Activated CD4-positive, alpha-beta T cell treated with anti-CD3 and anti-CD28 coated beads, Interleukin-2, amount 10 ng/mL, durations not matched to agents 7 days and 5 days (primary cell): ENCODE results near the gene PEX14. TPM values are rescaled to one million over a fixed set of nuclear protein-coding genes. Genes with fewer than 3 reads are reported as not detected.

Experiments
- CTCF ChIA-PET: fragments of 350-600 bp; sonication (Branson Sonifier 250); formaldehyde crosslinking; loops from one replicate; lab custom pipeline; 2021; ENCODE audit warnings: antibody characterized with exemption; lab: Charles Lee
- POLR2A ChIA-PET: fragments of 350-600 bp; sonication (Branson Sonifier 250); formaldehyde crosslinking; loops from one replicate; lab custom pipeline; 2021; ENCODE audit warnings: antibody characterized with exemption; lab: Charles Lee
- DNase-seq: peaks from one replicate; pipeline ENCODE4 v3.0.0-alpha.2; 2020
- H3K27ac Mint-ChIP-seq: one replicate; pipeline ENCODE4 v1.8.0; 2021; ENCODE audit warnings: mild to moderate bottlenecking, moderate library complexity, mixed read lengths
- H3K27me3 Mint-ChIP-seq: one replicate; pipeline ENCODE4 v1.8.0; 2021; ENCODE audit warnings: mixed read lengths
- H3K36me3 Mint-ChIP-seq: one replicate; pipeline ENCODE4 v1.8.0; 2021; ENCODE audit warnings: low read depth, mixed read lengths
- H3K4me1 Mint-ChIP-seq: one replicate; pipeline ENCODE4 v1.8.0; 2021; ENCODE audit warnings: mixed read lengths
- H3K4me3 Mint-ChIP-seq: one replicate; pipeline ENCODE4 v1.8.0; 2021; ENCODE audit warnings: mild to moderate bottlenecking, moderate library complexity, mixed read lengths
- H3K9me3 Mint-ChIP-seq: one replicate; pipeline ENCODE4 v1.8.0; 2021; ENCODE audit warnings: mixed read lengths
- total RNA-seq, 2 experiments: library from RNA; stranded (reverse); gene quantifications; one replicate each; pipeline ENCODE4 v1.2.3, GENCODE V29; 2021

Gene PEX14
- total RNA-seq, 2 experiments from 2014 or later, result 23.4 to 24.4 TPM

DNA sequence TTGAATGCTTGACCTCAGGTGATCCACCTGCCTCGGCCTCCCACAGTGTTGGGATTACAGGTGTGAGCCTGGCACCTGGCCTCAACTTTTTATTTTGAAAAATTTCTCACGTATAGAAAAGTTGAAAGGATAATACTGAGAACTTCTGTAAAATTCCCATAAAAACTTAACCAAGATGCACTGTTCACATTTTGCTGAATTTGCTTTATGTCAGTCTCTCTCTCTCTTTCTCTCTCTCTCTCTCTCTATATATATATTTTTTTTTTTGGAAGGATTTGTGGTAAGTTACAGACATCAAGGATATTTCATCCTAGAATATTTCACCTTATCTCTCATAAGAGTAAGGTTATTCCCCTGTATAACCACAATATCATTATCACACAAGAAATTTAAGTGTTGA lies 5.9 kb downstream of the PEX14 start:
- Mint-ChIP-seq H3K27ac (no peak overlapping the region), H3K4me1 (peaks cover 23% of the 10 kb centered on the region), H3K36me3 (peaks cover 3% of the 10 kb centered on the region), H3K4me3 (no peak overlapping the region), H3K27me3 (no peaks in the 10 kb centered on the region), H3K9me3 (no peaks in the 10 kb centered on the region)
- no peak for DNase-seq
- POLR2A ChIA-PET, result no interaction called here
- CTCF ChIA-PET, result interaction anchor here (0.6 to 1.6 kb wide), 3 partner anchors 9 to 33 kb away, joined by 3 to 9 read pairs (median 4); no protein-coding TSS in a partner anchor

DNA sequence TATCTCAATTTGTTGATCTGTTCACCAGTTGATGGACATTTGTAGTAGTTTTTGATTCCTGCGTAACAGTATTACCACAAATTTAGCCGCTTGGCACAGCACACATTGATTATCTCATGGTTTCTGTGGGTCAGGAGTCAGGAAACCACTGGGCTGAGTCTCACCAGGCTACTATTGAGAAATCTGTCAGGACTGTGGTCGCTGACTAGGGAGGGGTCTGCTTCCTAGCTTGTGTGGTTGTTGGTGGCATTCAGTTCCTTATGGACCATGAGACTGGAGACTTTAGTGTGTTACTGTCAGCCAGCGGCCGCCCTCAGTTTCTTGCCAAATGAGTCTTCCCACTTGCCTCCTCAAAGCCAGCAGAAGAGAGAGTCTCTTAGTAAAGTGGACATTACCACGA lies 9.8 kb downstream of the PEX14 start:
- H3K4me1 Mint-ChIP-seq, result peaks cover 5% of the 10 kb centered on the region
- ChIA-PET POLR2A (no interaction called here), CTCF (interaction anchor here (3.0 kb wide), 1 partner anchor 10 kb away, joined by 25 read pairs; no protein-coding TSS in a partner anchor)
- H3K27ac Mint-ChIP-seq, result no peak overlapping the region
- no peak overlapping the region for H3K4me3 Mint-ChIP-seq
- DNase-seq, result no peak
- no peaks in the 10 kb centered on the region for H3K9me3 Mint-ChIP-seq
- H3K36me3 Mint-ChIP-seq, result peaks cover 7% of the 10 kb centered on the region
- H3K27me3 Mint-ChIP-seq, result no peaks in the 10 kb centered on the region

DNA sequence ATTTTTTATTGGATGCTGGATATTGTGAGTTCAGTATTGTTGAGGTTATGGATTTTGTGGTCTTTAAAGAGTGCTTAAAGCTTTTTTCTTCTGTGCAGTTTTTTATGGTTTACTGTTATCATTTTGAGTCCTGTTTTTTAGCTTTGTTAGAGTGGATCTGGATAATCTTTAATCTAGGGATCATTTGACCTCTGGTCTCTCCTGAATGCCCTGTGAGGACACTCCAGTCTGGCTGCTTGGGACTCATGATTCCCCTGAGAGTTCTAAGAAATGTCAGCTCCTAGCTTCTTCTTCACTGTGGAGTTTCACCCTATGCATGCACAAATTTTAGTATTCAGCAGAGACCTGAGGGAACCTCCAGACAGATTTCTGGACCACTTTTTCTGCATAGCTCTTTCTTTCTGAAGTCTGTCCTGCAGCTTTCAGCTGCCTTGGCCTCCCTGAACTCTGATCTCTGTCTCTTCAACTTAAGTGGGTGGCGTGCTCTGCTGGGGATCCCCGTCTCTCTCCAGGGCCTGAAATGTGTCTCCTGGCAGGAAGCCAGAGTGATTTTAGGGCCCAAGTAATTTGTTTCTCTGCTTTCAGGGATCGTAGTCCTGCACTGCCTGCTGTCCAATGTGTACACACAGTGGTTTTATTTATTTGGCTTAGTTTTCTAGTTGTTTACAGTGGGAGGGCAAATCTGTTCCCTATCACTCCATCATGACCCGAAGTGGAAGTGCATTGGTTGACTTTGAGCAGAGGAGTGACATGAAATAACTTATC lies 14.7 kb downstream of the PEX14 start:
- H3K4me3 Mint-ChIP-seq, result no peak overlapping the region
- H3K36me3 Mint-ChIP-seq, result peaks cover 7% of the 10 kb centered on the region
- H3K9me3 Mint-ChIP-seq, result no peaks in the 10 kb centered on the region
- no peaks in the 10 kb centered on the region for H3K27me3 Mint-ChIP-seq
- ChIA-PET POLR2A (no interaction called here), CTCF (interaction anchor here (0.5 to 1.8 kb wide), 4 partner anchors 9 to 59 kb away, joined by 3 to 4 read pairs (median 3); partner anchors contain the start of gene CENPS)
- peaks cover 14% of the 10 kb centered on the region for H3K4me1 Mint-ChIP-seq
- no peak overlapping the region for H3K27ac Mint-ChIP-seq
- no peak for DNase-seq

DNA sequence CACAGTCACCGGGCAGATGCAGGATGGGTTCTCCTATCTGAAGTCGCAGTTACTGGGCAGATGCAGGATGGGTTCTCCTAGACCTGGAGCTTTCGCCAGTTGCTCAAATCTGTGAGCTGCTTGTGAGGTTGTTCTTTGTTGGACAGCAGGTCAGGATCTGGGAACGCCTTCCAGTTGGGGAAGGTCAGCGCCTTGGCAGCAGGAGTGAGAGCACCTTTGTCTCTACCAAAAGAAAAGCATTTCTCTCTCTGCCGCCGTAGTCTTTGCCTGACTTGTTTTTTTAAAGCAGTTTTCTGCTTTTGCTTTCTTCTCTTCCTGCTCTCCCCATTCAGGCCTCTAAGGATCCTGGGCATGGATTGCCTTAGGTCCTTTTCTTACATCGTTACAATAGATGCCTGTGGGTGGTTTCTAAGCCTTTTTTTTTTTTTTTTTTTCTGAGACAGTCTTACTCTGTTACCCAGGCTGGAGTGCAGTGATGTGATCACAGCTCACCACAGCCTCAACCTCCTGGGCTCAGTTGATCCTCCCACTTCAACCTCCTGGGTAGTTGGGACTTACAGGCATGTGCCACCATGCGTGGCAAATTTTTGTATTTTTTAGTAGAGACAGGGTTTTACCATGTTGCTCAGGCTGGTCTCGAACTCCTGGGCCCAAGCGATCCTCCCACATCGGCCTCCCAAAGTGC lies 15.7 kb downstream of the PEX14 start:
- Mint-ChIP-seq H3K27ac (no peak overlapping the region), H3K36me3 (peaks cover 7% of the 10 kb centered on the region), H3K9me3 (no peaks in the 10 kb centered on the region), H3K4me1 (peaks cover 21% of the 10 kb centered on the region), H3K4me3 (no peak overlapping the region), H3K27me3 (no peaks in the 10 kb centered on the region)
- DNase-seq, result no peak
- ChIA-PET POLR2A (no interaction called here), CTCF (interaction anchor here (0.5 to 8.4 kb wide), 3 partner anchors 10 to 60 kb away, joined by 3 to 61 read pairs (median 3); partner anchors contain the start of gene CENPS)

DNA sequence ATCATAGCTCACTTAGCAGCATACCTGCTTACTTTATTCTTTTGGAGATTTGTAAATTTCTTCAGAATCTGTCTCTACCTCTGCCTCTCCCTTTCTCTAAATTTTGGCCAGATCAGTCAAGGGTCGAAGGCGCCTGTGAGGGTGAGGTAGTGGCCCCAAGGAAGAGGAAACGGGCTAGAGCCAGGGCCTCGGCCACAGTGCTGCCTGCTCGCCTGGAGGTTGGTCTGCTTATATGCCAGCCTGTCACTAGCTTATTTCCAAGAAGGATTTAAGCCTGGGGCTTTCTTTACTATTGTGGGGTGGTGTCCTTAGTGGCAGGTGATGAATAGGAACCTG lies 19.6 kb downstream of the PEX14 start:
- Mint-ChIP-seq H3K9me3 (no peaks in the 10 kb centered on the region), H3K27me3 (no peaks in the 10 kb centered on the region), H3K36me3 (peaks cover 13% of the 10 kb centered on the region), H3K4me1 (peaks cover 56% of the 10 kb centered on the region), H3K4me3 (peak overlapping the region; percentile 79), H3K27ac (peak overlapping the region; percentile 97)
- ChIA-PET CTCF (interaction anchor here (0.6 to 8.4 kb wide), 24 partner anchors 9 to 867 kb away, joined by 3 to 63 read pairs (median 4); partner anchors contain the start of gene CENPS), POLR2A (interaction anchor here (1.5 kb wide), 1 partner anchor 13 kb away, joined by 8 read pairs; no protein-coding TSS in a partner anchor)
- no peak for DNase-seq

DNA sequence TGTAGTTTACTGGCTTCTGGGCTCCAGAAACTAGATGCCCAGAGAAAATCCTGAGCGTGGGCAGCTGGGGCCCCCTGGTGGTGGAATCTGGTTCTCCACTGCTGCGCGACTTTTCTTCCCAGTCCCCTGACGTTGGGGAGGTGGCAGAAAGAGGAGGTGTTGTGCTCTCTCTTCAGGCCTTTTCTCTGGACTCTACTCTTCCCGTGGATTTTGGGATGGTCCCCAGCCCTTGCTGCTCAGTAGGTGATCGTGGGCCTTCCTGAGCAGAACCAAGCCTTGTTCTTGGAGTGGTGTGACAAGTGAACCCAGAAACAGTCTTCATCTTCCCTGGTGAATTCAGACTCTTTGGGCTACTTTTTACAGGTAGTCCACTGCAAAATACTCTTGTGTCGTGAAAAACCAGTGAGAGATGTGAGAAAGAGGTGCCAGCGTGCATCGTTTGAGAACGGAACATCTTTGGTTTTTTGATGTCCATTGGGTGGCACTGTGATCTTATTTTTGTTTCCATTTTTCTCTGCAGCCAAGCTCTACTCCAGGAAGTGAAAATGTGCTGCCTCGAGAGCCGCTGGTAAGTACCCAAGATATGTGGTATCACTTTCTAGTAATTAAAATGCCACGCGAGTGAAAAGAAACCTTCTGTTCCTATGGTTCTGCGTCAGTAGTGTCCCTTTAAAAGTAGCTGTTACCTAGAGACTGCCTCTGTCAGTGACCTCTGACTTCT lies 20.2 kb downstream of the PEX14 start:
- Mint-ChIP-seq H3K4me3 (peak overlapping the region; percentile 79), H3K36me3 (peaks cover 15% of the 10 kb centered on the region), H3K27ac (peak overlapping the region; percentile 97), H3K27me3 (no peaks in the 10 kb centered on the region), H3K4me1 (peaks cover 56% of the 10 kb centered on the region), H3K9me3 (no peaks in the 10 kb centered on the region)
- peak; percentile 84 for DNase-seq
- ChIA-PET POLR2A (interaction anchor here (0.6 to 1.5 kb wide), 2 partner anchors 12 to 414 kb away, joined by 4 to 8 read pairs; no protein-coding TSS in a partner anchor), CTCF (interaction anchor here (0.6 to 8.4 kb wide), 31 partner anchors 10 to 1242 kb away, joined by 3 to 63 read pairs (median 4); partner anchors contain the start of gene CENPS)

DNA sequence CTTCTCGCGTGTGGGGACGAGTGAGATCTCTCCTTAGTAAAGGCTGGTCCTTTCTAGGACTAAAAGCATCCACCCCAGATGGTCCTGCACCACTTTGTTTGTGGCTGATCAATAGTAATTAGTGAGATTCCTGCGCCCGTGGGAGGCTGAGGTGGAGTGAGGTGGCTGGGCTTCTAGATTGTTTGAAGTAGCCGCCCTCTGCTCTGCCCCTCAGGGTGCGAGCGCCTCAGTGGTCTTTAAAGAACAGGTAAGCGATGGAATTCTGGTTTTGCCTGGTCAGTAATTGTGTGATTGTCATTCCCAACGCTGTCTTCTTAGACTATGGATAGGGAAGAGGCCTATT lies 20.7 kb downstream of the PEX14 start:
- Mint-ChIP-seq H3K36me3 (peaks cover 15% of the 10 kb centered on the region), H3K27ac (peak overlapping the region; percentile 97), H3K9me3 (no peaks in the 10 kb centered on the region), H3K4me3 (peak overlapping the region; percentile 79), H3K27me3 (no peaks in the 10 kb centered on the region), H3K4me1 (peaks cover 58% of the 10 kb centered on the region)
- ChIA-PET CTCF (interaction anchor here (0.7 to 8.4 kb wide), 17 partner anchors 10 to 1241 kb away, joined by 3 to 63 read pairs (median 5); partner anchors contain the start of gene CENPS), POLR2A (interaction anchor here (1.5 kb wide), 1 partner anchor 12 kb away, joined by 8 read pairs; no protein-coding TSS in a partner anchor)
- DNase-seq, result no peak

DNA sequence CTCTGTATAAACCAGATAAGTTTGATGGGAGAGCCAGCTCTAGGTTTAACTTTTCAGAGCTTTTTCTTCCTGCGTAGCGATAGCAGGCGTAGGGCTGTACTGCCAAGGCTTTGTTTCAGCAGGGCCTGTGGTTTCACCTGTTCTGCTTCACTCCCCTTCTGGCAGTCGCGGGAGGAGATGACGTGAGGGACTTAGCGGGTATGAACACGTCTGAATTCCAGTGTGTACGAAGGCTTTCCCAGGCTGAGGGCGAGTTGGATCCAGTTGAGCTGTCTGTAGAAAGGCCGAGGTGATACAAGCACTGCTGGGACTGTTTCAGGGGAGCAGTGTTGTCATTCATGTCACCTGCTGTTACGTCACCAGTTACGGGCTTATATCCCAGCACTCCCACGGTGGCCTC lies 21.2 kb downstream of the PEX14 start:
- Mint-ChIP-seq H3K27me3 (no peaks in the 10 kb centered on the region), H3K36me3 (peaks cover 15% of the 10 kb centered on the region), H3K4me1 (peaks cover 60% of the 10 kb centered on the region), H3K4me3 (peak overlapping the region; percentile 79), H3K9me3 (no peaks in the 10 kb centered on the region), H3K27ac (peak overlapping the region; percentile 97)
- ChIA-PET POLR2A (no interaction called here), CTCF (interaction anchor here (0.8 to 8.4 kb wide), 5 partner anchors 11 to 371 kb away, joined by 3 to 61 read pairs (median 5); partner anchors contain the start of gene CENPS)
- peak; percentile 58 for DNase-seq

DNA sequence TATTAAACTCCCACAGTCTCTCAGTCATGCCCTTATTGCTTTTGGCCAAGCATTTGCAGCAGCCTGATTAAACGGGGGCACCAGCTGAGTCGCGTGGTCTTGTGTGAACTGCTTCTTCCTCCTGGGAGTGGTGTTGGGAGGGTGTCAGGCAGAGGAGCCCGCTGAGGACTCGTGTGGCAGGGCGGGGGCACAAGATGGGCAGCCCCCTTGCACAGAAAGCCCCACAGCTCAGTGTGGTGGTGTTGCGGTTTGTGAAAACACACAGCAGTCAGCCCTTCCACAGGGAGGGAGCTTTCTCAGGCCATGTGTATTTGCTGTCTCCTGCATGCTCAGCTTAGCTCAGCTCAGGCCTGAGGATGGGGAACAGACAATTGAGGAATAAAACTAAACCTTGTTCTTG lies 22.4 kb downstream of the PEX14 start:
- no peak overlapping the region for H3K4me3 Mint-ChIP-seq
- H3K9me3 Mint-ChIP-seq, result no peaks in the 10 kb centered on the region
- ChIA-PET POLR2A (no interaction called here), CTCF (interaction anchor here (1.7 to 8.4 kb wide), 3 partner anchors 11 to 370 kb away, joined by 5 to 61 read pairs (median 20); partner anchors contain the start of gene CENPS)
- peaks cover 65% of the 10 kb centered on the region for H3K4me1 Mint-ChIP-seq
- H3K27ac Mint-ChIP-seq, result no peak overlapping the region
- no peak for DNase-seq
- no peaks in the 10 kb centered on the region for H3K27me3 Mint-ChIP-seq
- H3K36me3 Mint-ChIP-seq, result peaks cover 15% of the 10 kb centered on the region

DNA sequence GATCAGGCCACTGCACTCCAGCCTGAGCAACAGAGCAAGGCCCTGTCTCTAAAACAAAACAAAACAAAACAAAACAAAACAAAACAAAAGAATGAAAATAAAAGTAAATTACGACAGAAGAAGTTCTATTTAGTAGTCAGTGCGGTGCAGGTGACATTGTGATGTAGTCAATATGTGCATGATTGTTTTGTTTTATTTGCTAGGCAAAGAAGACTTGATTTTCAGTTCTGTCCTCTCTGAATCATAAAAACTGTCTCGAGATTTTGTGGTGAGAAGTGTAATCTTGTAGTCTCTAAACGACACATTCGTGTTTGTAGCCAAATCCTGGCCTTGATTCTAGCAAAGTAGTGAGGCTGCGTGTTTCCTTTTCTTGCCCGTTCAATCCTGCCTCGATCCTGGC lies 23.5 kb downstream of the PEX14 start:
- H3K4me1 Mint-ChIP-seq, result peaks cover 70% of the 10 kb centered on the region
- no peaks in the 10 kb centered on the region for H3K27me3 Mint-ChIP-seq
- no peak for DNase-seq
- ChIA-PET CTCF (interaction anchor here (2.7 to 8.4 kb wide), 2 partner anchors 10 to 67 kb away, joined by 20 to 61 read pairs; partner anchors contain the start of gene CENPS), POLR2A (no interaction called here)
- H3K4me3 Mint-ChIP-seq, result no peak overlapping the region
- H3K27ac Mint-ChIP-seq, result no peak overlapping the region
- no peaks in the 10 kb centered on the region for H3K9me3 Mint-ChIP-seq
- peaks cover 15% of the 10 kb centered on the region for H3K36me3 Mint-ChIP-seq

DNA sequence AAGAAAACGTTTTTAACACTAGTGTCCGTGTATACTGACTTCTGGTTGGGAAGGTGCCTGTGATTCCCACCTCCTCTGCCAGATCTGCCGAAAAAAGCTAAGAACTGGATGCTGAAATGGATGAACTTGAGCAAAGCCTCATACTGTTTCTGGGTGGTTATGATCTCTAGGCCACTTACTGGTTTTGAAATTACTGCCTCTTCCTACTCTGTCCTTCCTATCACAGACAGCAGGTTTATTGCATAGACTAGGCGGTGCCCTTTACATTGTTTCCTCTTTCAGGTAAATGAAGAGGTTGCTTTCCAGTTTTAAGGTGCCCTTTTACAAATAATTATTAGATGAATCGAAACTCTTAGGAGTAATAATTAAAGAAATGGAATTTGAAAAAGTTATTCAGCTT lies 27.5 kb downstream of the PEX14 start:
- no peak for DNase-seq
- H3K9me3 Mint-ChIP-seq, result no peaks in the 10 kb centered on the region
- no peak overlapping the region for H3K27ac Mint-ChIP-seq
- no peak overlapping the region for H3K4me3 Mint-ChIP-seq
- no peaks in the 10 kb centered on the region for H3K27me3 Mint-ChIP-seq
- ChIA-PET POLR2A (interaction anchor here (0.6 kb wide), 1 partner anchor 34 kb away, joined by 3 read pairs; no protein-coding TSS in a partner anchor), CTCF (interaction anchor here (0.6 to 9.5 kb wide), 2 partner anchors 9 to 70 kb away, joined by 3 to 63 read pairs; no protein-coding TSS in a partner anchor)
- peaks cover 5% of the 10 kb centered on the region for H3K36me3 Mint-ChIP-seq
- peaks cover 48% of the 10 kb centered on the region for H3K4me1 Mint-ChIP-seq

DNA sequence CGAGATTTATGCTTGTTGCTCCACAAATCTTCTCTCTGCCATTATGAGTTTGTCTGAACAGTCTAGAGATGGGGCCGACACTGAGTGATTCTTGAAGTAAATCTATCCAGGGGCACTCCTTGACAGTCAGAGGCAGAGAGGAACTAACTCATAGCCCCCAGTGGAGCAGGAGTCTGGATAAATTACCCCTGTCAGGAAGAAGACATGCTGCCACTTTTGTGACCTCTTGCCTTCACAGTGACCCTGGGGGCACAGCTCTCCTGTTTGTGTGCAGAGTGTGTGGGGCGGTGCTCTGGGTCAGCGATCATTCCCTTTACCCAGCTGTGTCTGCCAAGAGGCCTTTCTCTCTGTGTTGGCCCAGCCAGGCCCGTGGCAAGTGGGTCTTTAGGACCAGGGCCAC lies 29.5 kb downstream of the PEX14 start:
- POLR2A ChIA-PET, result no interaction called here
- CTCF ChIA-PET, result interaction anchor here (1.0 to 9.5 kb wide), 4 partner anchors 9 to 74 kb away, joined by 4 to 63 read pairs (median 4); partner anchors contain the start of gene CENPS
- Mint-ChIP-seq H3K27me3 (no peaks in the 10 kb centered on the region), H3K4me3 (no peak overlapping the region), H3K4me1 (peaks cover 44% of the 10 kb centered on the region), H3K36me3 (peaks cover 10% of the 10 kb centered on the region), H3K9me3 (no peaks in the 10 kb centered on the region), H3K27ac (no peak overlapping the region)
- no peak for DNase-seq
